B cell (primary cell): Measurements from ENCODE around the gene TSHZ3. TPM values are rescaled to one million over a fixed set of nuclear protein-coding genes. Genes with fewer than 3 reads are reported as not detected.

Source experiments
- ATAC-seq: fragments of 200-7000 bp; cut with Tn5 transposase; one replicate; pipeline ENCODE4 v1.10.0; 2021; ENCODE audit warnings: low read depth, mild to moderate bottlenecking, moderate number of reproducible peaks, moderate library complexity
- CTCF ChIA-PET: fragments of 350-600 bp; sonication (Branson Sonifier 250); formaldehyde crosslinking; loops from one replicate; lab custom pipeline; 2021; ENCODE audit warnings: antibody characterized with exemption, inconsistent platforms; lab: Charles Lee
- POLR2A ChIA-PET: fragments of 350-600 bp; sonication (Branson Sonifier 250); formaldehyde crosslinking; loops from one replicate; lab custom pipeline; 2021; ENCODE audit warnings: antibody characterized with exemption; lab: Charles Lee
- DNase-seq: peaks from one replicate; pipeline ENCODE4 v3.0.0; 2013
- H2AFZ ChIP-seq: 2 replicates; pipeline ENCODE4 v1.6.1; 2012; ENCODE audit warnings: mild to moderate bottlenecking, low read depth, low read length; ENCODE audit not compliant: insufficient read depth, poor library complexity, severe bottlenecking
- H3K27ac ChIP-seq, 2 donors: 1 replicate in 1 of 2; 2 replicates in 1 of 2; pipeline ENCODE4 v1.5.1; 2012 to 2013; ENCODE audit warnings: low read length in 2 of 2, mild to moderate bottlenecking in 2 of 2, moderate library complexity in 1 of 2
- H3K27me3 ChIP-seq, 4 experiments: fragments of 200-600 bp in 1 of 4; sonication (generic) in 1 of 4; replicated peaks in 1 of 4; 1 replicate in 2 of 4; 2 replicates in 2 of 4; pipeline versions ENCODE4 v1.6.1 to v1.7.0; 2013 to 2016; ENCODE audit warnings: low read length in 3 of 4, mild to moderate bottlenecking in 2 of 4, mixed read lengths in 1 of 4, moderate library complexity in 1 of 4; ENCODE audit not compliant: insufficient read depth in 4 of 4, control insufficient read depth in 3 of 4; ENCODE audit errors: control extremely low read depth in 1 of 4
- H3K36me3 ChIP-seq, 2 experiments: replicated peaks in 1 of 2; 1 replicate in 1 of 2; 2 replicates in 1 of 2; pipeline versions ENCODE4 v1.6.1 to v1.7.1; 2013; ENCODE audit warnings: low read length in 1 of 2; ENCODE audit not compliant: insufficient read depth in 2 of 2, control insufficient read depth in 1 of 2; ENCODE audit errors: control extremely low read depth in 1 of 2, extremely low read depth in 1 of 2
- H3K4me1 ChIP-seq, 2 donors: fragments of 200-600 bp in 1 of 2; sonication (generic) in 1 of 2; 1 replicate in 1 of 2; 2 replicates in 1 of 2; pipeline versions ENCODE4 v1.5.1 to v1.6.1; 2013 to 2017; ENCODE audit warnings: low read length in 2 of 2; ENCODE audit not compliant: control insufficient read depth in 2 of 2, insufficient read depth in 2 of 2
- H3K4me2 ChIP-seq: replicated peaks from 2 replicates; pipeline ENCODE3; 2012; ENCODE audit warnings: mild to moderate bottlenecking, low read depth, low read length; ENCODE audit not compliant: poor library complexity, severe bottlenecking
- H3K4me3 ChIP-seq, 5 experiments: fragments of 200-600 bp in 1 of 5; sonication (generic) in 1 of 5; 1 replicate in 3 of 5; 2 replicates in 2 of 5; pipeline versions ENCODE4 v1.5.1 to v1.7.0; 2011 to 2016; ENCODE audit warnings: low read length in 4 of 5, mild to moderate bottlenecking in 4 of 5, low read depth in 2 of 5, control low read depth in 1 of 5, moderate library complexity in 1 of 5; ENCODE audit not compliant: insufficient read depth in 1 of 5; ENCODE audit errors: control extremely low read depth in 1 of 5, extremely low read depth in 1 of 5
- H3K79me2 ChIP-seq: fragments of 200-600 bp; sonication (generic); one replicate; pipeline ENCODE4 v1.6.0; 2016; ENCODE audit warnings: low read length; ENCODE audit not compliant: control insufficient read depth, insufficient read depth
- H3K9ac ChIP-seq: fragments of 200-600 bp; sonication (generic); 2 replicates; pipeline ENCODE4 v1.6.1; 2017; ENCODE audit warnings: mild to moderate bottlenecking, low read length, moderate library complexity
- H3K9me3 ChIP-seq, 3 donors: one replicate each; pipeline versions ENCODE4 v1.6.1 to v1.7.1; 2013; ENCODE audit warnings: low read length in 2 of 3; ENCODE audit not compliant: control insufficient read depth in 2 of 3, insufficient read depth in 1 of 3; ENCODE audit errors: control extremely low read depth in 1 of 3
- H4K20me1 ChIP-seq: 2 replicates; pipeline ENCODE4 v1.6.0; 2012; ENCODE audit warnings: mild to moderate bottlenecking, low read length; ENCODE audit not compliant: insufficient read depth, control insufficient read depth, poor library complexity, severe bottlenecking
- H3K27ac Mint-ChIP-seq: one replicate; pipeline ENCODE4 v1.8.0; 2021; ENCODE audit warnings: mixed read lengths
- H3K27me3 Mint-ChIP-seq: one replicate; pipeline ENCODE4 v1.8.0; 2021; ENCODE audit warnings: mixed read lengths
- H3K4me1 Mint-ChIP-seq: one replicate; pipeline ENCODE4 v1.8.0; 2021; ENCODE audit warnings: mixed read lengths
- H3K4me3 Mint-ChIP-seq: one replicate; pipeline ENCODE4 v1.8.0; 2021; ENCODE audit warnings: mixed read lengths
- H3K9me3 Mint-ChIP-seq: one replicate; pipeline ENCODE4 v1.8.0; 2022; ENCODE audit warnings: mixed read lengths; ENCODE audit not compliant: insufficient read depth
- EZH2 ChIP-seq: IDR thresholded peaks from 2 replicates; pipeline ENCODE4 v1.6.1; 2012; ENCODE audit warnings: borderline replicate concordance, low read depth, mild to moderate bottlenecking, moderate library complexity, low read length; ENCODE audit not compliant: insufficient read depth, poor library complexity, severe bottlenecking
- WGBS: methylation state at CpG from one replicate; pipeline ENCODE4 v1.1.5; 2013; ENCODE audit warnings: missing lambda C conversion rate; ENCODE audit not compliant: insufficient coverage; 5-methylcytosine and 5-hydroxymethylcytosine counted together
- intact Hi-C: fragments of 100-400 bp; cut with micrococcal nuclease; formaldehyde crosslinking; loops from one replicate; pipeline ENCODE4 v1.10.0; 2022
- polyA minus RNA-seq: library from RNA; depleted of rRNA, polyadenylated mRNA; stranded (reverse); fragments of >200 nt; gene quantifications from 2 replicates; pipeline ENCODE4 v1.2.3, GENCODE V29; 2012
- polyA plus RNA-seq: library from polyadenylated mRNA; depleted of rRNA; stranded (reverse); fragments of >200 nt; gene quantifications from 2 replicates; pipeline ENCODE4 v1.2.3, GENCODE V29; 2012
- total RNA-seq, 2 donors: library from RNA; stranded (reverse); fragments of 120-200 nt in 1 of 2; gene quantifications; 1 replicate in 1 of 2; 2 replicates in 1 of 2; pipeline versions ENCODE4 v1.2.3 to v1.2.4, GENCODE V29; 2013 to 2022
- TF ChIP-seq, protein P1 (sequence below): fragments of 200-600 bp; IDR thresholded peaks from one replicate; pipeline ENCODE4 v1.8.0; 2022; ENCODE audit warnings: antibody characterized with exemption, mild to moderate bottlenecking

Gene TSHZ3, protein sequence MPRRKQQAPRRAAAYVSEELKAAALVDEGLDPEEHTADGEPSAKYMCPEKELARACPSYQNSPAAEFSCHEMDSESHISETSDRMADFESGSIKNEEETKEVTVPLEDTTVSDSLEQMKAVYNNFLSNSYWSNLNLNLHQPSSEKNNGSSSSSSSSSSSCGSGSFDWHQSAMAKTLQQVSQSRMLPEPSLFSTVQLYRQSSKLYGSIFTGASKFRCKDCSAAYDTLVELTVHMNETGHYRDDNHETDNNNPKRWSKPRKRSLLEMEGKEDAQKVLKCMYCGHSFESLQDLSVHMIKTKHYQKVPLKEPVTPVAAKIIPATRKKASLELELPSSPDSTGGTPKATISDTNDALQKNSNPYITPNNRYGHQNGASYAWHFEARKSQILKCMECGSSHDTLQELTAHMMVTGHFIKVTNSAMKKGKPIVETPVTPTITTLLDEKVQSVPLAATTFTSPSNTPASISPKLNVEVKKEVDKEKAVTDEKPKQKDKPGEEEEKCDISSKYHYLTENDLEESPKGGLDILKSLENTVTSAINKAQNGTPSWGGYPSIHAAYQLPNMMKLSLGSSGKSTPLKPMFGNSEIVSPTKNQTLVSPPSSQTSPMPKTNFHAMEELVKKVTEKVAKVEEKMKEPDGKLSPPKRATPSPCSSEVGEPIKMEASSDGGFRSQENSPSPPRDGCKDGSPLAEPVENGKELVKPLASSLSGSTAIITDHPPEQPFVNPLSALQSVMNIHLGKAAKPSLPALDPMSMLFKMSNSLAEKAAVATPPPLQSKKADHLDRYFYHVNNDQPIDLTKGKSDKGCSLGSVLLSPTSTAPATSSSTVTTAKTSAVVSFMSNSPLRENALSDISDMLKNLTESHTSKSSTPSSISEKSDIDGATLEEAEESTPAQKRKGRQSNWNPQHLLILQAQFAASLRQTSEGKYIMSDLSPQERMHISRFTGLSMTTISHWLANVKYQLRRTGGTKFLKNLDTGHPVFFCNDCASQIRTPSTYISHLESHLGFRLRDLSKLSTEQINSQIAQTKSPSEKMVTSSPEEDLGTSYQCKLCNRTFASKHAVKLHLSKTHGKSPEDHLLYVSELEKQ
- total RNA-seq (0.15 and 0.34 TPM in 2 replicates), polyA plus RNA-seq (0.03 and 0.07 TPM in 2 replicates), polyA minus RNA-seq (0.17 and 0.21 TPM in 2 replicates)
- total RNA-seq (2013) = 0.56 TPM

DNA sequence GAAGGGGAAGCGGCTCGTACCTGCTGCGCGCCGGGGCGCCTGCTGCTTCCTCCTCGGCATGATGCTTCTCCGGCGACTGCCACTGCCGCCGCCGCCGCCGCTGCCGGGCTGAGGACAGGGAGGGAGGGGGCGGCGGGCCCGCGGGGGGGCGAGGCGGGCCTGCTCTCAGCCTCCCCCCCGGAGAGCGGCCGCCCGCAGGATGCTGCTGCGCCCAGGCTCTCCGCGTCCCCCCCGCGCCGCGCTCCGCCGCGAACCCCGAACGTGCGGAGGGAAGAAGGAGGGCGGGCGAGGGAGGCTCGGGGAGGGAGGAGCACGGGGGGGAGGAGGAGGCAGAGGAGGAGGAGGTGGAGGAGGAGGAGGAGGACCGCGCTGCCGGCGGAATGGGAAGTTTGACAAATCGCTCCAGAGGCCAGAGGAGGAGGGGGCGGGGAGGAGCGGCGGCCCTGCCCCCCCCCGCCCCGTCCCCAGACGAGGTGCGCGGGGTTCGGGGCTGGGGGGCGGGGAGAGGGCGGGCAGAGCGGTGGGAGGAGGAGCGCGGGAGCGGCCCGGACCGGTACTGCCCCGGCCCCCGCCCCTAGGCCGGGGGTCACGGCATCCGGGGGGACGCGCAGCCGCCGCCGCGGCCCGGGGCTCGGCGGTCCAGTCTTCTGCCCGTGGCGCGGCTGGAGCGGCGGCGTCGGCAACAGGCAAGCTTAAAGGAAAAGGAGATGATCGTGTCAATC, at the start of gene TSHZ3:
TSHZ3 (minus strand) TSS at position 277 of the 722 bp plus-strand sequence; CDS start at position 60, 217 bp downstream.
- WGBS = 3% methylated on average over 75 of the region's 86 CpGs
- Histone ChIP-seq H3K9ac (peak within 1 kb of the TSS; percentile 59), H3K36me3 (no peaks in the 10 kb centered on the region), H2AFZ (peak within 1 kb of the TSS; percentile 60), H4K20me1 (no peaks in the 10 kb centered on the region), H3K4me2 (peak within 1 kb of the TSS; percentile 84), H3K79me2 (no peaks in the 10 kb centered on the region), H3K9me3 (peaks cover 0 to 29% (median 0%) of the 10 kb centered on the region in 3 donors), H3K4me1 (peaks cover 5 to 25% of the 10 kb centered on the region in 2 donors), H3K4me3 (peak within 1 kb of the TSS in 4 of 5 experiments; percentile 15 to 57 (median 52)), H3K27ac (no peak within 1 kb of the TSS), H3K27me3 (peaks cover 0 to 61% (median 34%) of the 10 kb centered on the region in 4 experiments)
- intact Hi-C loops = no loop called here
- Mint-ChIP-seq H3K4me3 (peak within 1 kb of the TSS; percentile 69), H3K27ac (no peak within 1 kb of the TSS), H3K9me3 (no peaks in the 10 kb centered on the region), H3K27me3 (peaks cover 43% of the 10 kb centered on the region), H3K4me1 (peaks cover 16% of the 10 kb centered on the region)
- DNase-seq = no peak
- POLR2A ChIA-PET = no interaction called here
- CTCF ChIA-PET = no interaction called here
- TF ChIP-seq, protein P1, sequence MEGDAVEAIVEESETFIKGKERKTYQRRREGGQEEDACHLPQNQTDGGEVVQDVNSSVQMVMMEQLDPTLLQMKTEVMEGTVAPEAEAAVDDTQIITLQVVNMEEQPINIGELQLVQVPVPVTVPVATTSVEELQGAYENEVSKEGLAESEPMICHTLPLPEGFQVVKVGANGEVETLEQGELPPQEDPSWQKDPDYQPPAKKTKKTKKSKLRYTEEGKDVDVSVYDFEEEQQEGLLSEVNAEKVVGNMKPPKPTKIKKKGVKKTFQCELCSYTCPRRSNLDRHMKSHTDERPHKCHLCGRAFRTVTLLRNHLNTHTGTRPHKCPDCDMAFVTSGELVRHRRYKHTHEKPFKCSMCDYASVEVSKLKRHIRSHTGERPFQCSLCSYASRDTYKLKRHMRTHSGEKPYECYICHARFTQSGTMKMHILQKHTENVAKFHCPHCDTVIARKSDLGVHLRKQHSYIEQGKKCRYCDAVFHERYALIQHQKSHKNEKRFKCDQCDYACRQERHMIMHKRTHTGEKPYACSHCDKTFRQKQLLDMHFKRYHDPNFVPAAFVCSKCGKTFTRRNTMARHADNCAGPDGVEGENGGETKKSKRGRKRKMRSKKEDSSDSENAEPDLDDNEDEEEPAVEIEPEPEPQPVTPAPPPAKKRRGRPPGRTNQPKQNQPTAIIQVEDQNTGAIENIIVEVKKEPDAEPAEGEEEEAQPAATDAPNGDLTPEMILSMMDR = no peak
- TF ChIP-seq EZH2 = no peak
- ATAC-seq = peak; percentile 33
